Measurements from ENCODE around the gene TSSC4. TPM values are rescaled to one million over a fixed set of nuclear protein-coding genes. Genes with fewer than 3 reads are reported as not detected.
A peak's percentile ranks its signal among the peaks of the same experiment; 100 is the strongest.

The TSSC4 gene
- total and polyA plus RNA-seq, 4 donors = 16.4 to 50.9 (median 45.8) TPM

GRCh38 chr11:2383852-2384804, 16.4 kb upstream of the TSSC4 start:
- Histone ChIP-seq H3K27ac (ENCODE audit: low read depth, low read length) (peak overlapping the region; percentile 75), H3K27me3 (ENCODE audit: control insufficient read depth, insufficient read depth, low read length) (no peaks in the 10 kb centered on the region), H3K4me1 (ENCODE audit: control insufficient read depth, insufficient read depth, low read length) (peaks cover 99% of the 10 kb centered on the region), H3K36me3 (ENCODE audit: control insufficient read depth, insufficient read depth, low read length) (peaks cover 79% of the 10 kb centered on the region), H3K9me3 (ENCODE audit: control insufficient read depth, insufficient read depth, low read length) (no peaks in the 10 kb centered on the region), H3K4me3 (ENCODE audit: low read depth, low read length) (no peak overlapping the region)
- peak in 2 of 6 donors; percentile 9 to 73 for DNase-seq (ENCODE audit: low read depth in 4 of 6, low spot score in 6 of 6)
- 52% methylated on average over 16 of the region's 33 CpGs for WGBS (ENCODE audit: insufficient coverage)

GRCh38 chr11:2385156-2386151, 15.1 kb upstream of the TSSC4 start:
- Histone ChIP-seq H3K4me3 (ENCODE audit: low read depth, low read length) (no peak overlapping the region), H3K9me3 (ENCODE audit: control insufficient read depth, insufficient read depth, low read length) (no peaks in the 10 kb centered on the region), H3K36me3 (ENCODE audit: control insufficient read depth, insufficient read depth, low read length) (peaks cover 80% of the 10 kb centered on the region), H3K4me1 (ENCODE audit: control insufficient read depth, insufficient read depth, low read length) (peaks cover 98% of the 10 kb centered on the region), H3K27ac (ENCODE audit: low read depth, low read length) (no peak overlapping the region), H3K27me3 (ENCODE audit: control insufficient read depth, insufficient read depth, low read length) (no peaks in the 10 kb centered on the region)
- DNase-seq (ENCODE audit: low read depth in 4 of 6, low spot score in 6 of 6) = no peak
- WGBS (ENCODE audit: insufficient coverage) = 88% methylated on average over 34 of the region's 48 CpGs

GRCh38 chr11:2386591-2386990, 14.0 kb upstream of the TSSC4 start:
- Histone ChIP-seq H3K9me3 (ENCODE audit: control insufficient read depth, insufficient read depth, low read length) (no peaks in the 10 kb centered on the region), H3K36me3 (ENCODE audit: control insufficient read depth, insufficient read depth, low read length) (peaks cover 80% of the 10 kb centered on the region), H3K27ac (ENCODE audit: low read depth, low read length) (peak overlapping the region; percentile 84), H3K27me3 (ENCODE audit: control insufficient read depth, insufficient read depth, low read length) (no peaks in the 10 kb centered on the region), H3K4me1 (ENCODE audit: control insufficient read depth, insufficient read depth, low read length) (peaks cover 89% of the 10 kb centered on the region), H3K4me3 (ENCODE audit: low read depth, low read length) (no peak overlapping the region)
- 44% methylated on average over 9 of the region's 9 CpGs for WGBS (ENCODE audit: insufficient coverage)
- no peak for DNase-seq (ENCODE audit: low read depth in 4 of 6, low spot score in 6 of 6)

GRCh38 chr11:2387266-2387987, 13.1 kb upstream of the TSSC4 start:
- 23% methylated on average over 12 of the region's 14 CpGs for WGBS (ENCODE audit: insufficient coverage)
- DNase-seq (ENCODE audit: low read depth in 4 of 6, low spot score in 6 of 6) = peak in 3 of 6 donors; percentile 36 to 80 (median 48)
- no peak overlapping the region for H3K4me3 ChIP-seq (ENCODE audit: low read depth, low read length)
- H3K27ac ChIP-seq (ENCODE audit: low read depth, low read length) = peak overlapping the region; percentile 84
- H3K36me3 ChIP-seq (ENCODE audit: control insufficient read depth, insufficient read depth, low read length) = peaks cover 80% of the 10 kb centered on the region
- no peaks in the 10 kb centered on the region for H3K9me3 ChIP-seq (ENCODE audit: control insufficient read depth, insufficient read depth, low read length)
- no peaks in the 10 kb centered on the region for H3K27me3 ChIP-seq (ENCODE audit: control insufficient read depth, insufficient read depth, low read length)
- H3K4me1 ChIP-seq (ENCODE audit: control insufficient read depth, insufficient read depth, low read length) = peaks cover 80% of the 10 kb centered on the region

GRCh38 chr11:2388431-2389376, 11.8 kb upstream of the TSSC4 start:
- H3K9me3 ChIP-seq (ENCODE audit: control insufficient read depth, insufficient read depth, low read length) = no peaks in the 10 kb centered on the region
- WGBS (ENCODE audit: insufficient coverage) = 76% methylated on average over 11 of the region's 15 CpGs
- no peaks in the 10 kb centered on the region for H3K27me3 ChIP-seq (ENCODE audit: control insufficient read depth, insufficient read depth, low read length)
- peaks cover 80% of the 10 kb centered on the region for H3K36me3 ChIP-seq (ENCODE audit: control insufficient read depth, insufficient read depth, low read length)
- no peak for DNase-seq (ENCODE audit: low read depth in 4 of 6, low spot score in 6 of 6)
- H3K4me1 ChIP-seq (ENCODE audit: control insufficient read depth, insufficient read depth, low read length) = peaks cover 73% of the 10 kb centered on the region
- H3K27ac ChIP-seq (ENCODE audit: low read depth, low read length) = peak overlapping the region; percentile 33
- no peak overlapping the region for H3K4me3 ChIP-seq (ENCODE audit: low read depth, low read length)

- H3K9me3 ChIP-seq (ENCODE audit: control insufficient read depth, insufficient read depth, low read length) = no peaks in the 10 kb centered on the region
- DNase-seq (ENCODE audit: low read depth in 4 of 6, low spot score in 6 of 6) = no peak
- peaks cover 66% of the 10 kb centered on the region for H3K4me1 ChIP-seq (ENCODE audit: control insufficient read depth, insufficient read depth, low read length)
- H3K36me3 ChIP-seq (ENCODE audit: control insufficient read depth, insufficient read depth, low read length) = peaks cover 88% of the 10 kb centered on the region
- peak overlapping the region; percentile 33 for H3K27ac ChIP-seq (ENCODE audit: low read depth, low read length)
- no peak overlapping the region for H3K4me3 ChIP-seq (ENCODE audit: low read depth, low read length)
- no peaks in the 10 kb centered on the region for H3K27me3 ChIP-seq (ENCODE audit: control insufficient read depth, insufficient read depth, low read length)
- 61% methylated on average over 14 of the region's 14 CpGs for WGBS (ENCODE audit: insufficient coverage)
These were observed 11.0 kb upstream of the TSSC4 start for GRCh38 chr11:2389377-2390026.

GRCh38 chr11:2390091-2390724, 10.3 kb upstream of the TSSC4 start:
- Histone ChIP-seq H3K27ac (ENCODE audit: low read depth, low read length) (no peak overlapping the region), H3K27me3 (ENCODE audit: control insufficient read depth, insufficient read depth, low read length) (no peaks in the 10 kb centered on the region), H3K4me1 (ENCODE audit: control insufficient read depth, insufficient read depth, low read length) (peaks cover 59% of the 10 kb centered on the region), H3K4me3 (ENCODE audit: low read depth, low read length) (no peak overlapping the region), H3K9me3 (ENCODE audit: control insufficient read depth, insufficient read depth, low read length) (no peaks in the 10 kb centered on the region), H3K36me3 (ENCODE audit: control insufficient read depth, insufficient read depth, low read length) (peaks cover 90% of the 10 kb centered on the region)
- DNase-seq (ENCODE audit: low read depth in 4 of 6, low spot score in 6 of 6) = no peak
- WGBS (ENCODE audit: insufficient coverage) = 94% methylated on average over 23 of the region's 23 CpGs

- DNase-seq (ENCODE audit: low read depth in 4 of 6, low spot score in 6 of 6) = no peak
- WGBS (ENCODE audit: insufficient coverage) = 59% methylated on average over 6 of the region's 8 CpGs
- Histone ChIP-seq H3K27ac (ENCODE audit: low read depth, low read length) (no peak overlapping the region), H3K9me3 (ENCODE audit: control insufficient read depth, insufficient read depth, low read length) (no peaks in the 10 kb centered on the region), H3K4me3 (ENCODE audit: low read depth, low read length) (no peak overlapping the region), H3K4me1 (ENCODE audit: control insufficient read depth, insufficient read depth, low read length) (peaks cover 54% of the 10 kb centered on the region), H3K36me3 (ENCODE audit: control insufficient read depth, insufficient read depth, low read length) (peaks cover 90% of the 10 kb centered on the region), H3K27me3 (ENCODE audit: control insufficient read depth, insufficient read depth, low read length) (no peaks in the 10 kb centered on the region)
These were observed 9.8 kb upstream of the TSSC4 start for GRCh38 chr11:2390725-2391151.

All from spinal cord (tissue), 10 donors.